Measurements from ENCODE around the gene TMEM212. TPM values are rescaled to one million over a fixed set of nuclear protein-coding genes. Genes with fewer than 3 reads are reported as not detected.
"Not testable (repeated sequence)": the region's sequence is repeated elsewhere in the genome, so short reads cannot be mapped to it uniquely, and the experiment has no call there.

Gene TMEM212
- polyA plus RNA-seq, 1 donor from 2014 or later: not detected

DNA sequence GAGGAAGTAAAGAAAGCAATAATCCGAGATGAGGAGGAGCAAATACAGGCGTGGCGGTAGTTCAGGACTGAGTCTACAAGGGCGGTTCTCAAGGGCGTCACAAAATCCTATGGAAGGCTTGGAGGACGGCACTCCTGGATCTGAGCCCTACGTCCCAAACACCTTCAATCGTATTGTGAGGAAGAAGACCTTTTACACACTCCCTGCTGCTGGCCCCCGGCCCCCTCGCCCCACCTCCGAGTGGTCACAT is 33.6 kb upstream of the TMEM212 start:
- peaks cover 0 to 7% (median 7%) of the 10 kb centered on the region in 3 donors for H3K4me1 Mint-ChIP-seq
- no peak overlapping the region for H3K27ac Mint-ChIP-seq
- H3K4me3 Mint-ChIP-seq: peak overlapping the region; percentile 16 to 81 (median 75)
- no peaks in the 10 kb centered on the region for H3K36me3 Mint-ChIP-seq
- peaks cover 0 to 2% (median 0%) of the 10 kb centered on the region in 3 donors for H3K9me3 Mint-ChIP-seq
- peaks cover 27% of the 10 kb centered on the region for H3K27me3 Mint-ChIP-seq

DNA sequence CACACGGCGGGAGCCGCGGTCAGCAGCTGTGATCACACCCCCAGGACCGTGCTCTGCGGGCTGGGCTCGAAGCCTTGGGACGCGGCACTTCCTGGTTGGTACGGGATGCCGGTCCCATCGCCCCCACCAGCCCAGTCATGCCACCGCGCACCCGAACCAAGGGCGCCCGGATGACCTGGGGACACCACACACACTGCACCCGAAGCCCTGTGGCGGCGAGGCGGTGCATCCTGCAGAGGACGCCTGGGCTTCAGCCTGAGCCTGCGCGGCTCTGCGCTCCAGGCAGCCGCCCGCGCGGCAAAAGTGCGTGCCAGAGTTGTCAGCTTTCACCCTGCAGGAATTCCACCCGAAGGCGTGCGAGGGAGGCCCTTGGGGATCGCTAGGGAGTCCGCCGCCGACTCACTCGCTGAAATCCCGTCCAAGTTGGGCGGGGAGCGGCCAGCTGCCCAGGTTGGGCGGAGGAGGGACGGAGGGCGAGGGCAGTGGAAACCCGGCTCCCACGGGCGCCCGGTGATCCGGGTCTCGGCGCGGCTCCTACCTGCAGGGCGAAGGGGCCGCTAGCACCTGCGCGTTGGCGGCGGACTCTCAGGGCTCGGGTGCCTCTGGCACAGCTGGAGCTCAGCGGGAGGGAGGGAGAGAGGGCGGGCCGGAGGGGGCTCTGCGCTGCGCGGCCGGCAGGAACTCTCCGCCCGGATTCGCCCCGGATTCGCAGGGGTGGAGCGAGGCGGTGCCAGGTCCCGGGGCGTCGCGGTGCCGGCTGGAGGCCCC is 33.1 kb upstream of the TMEM212 start, which contains the start of gene PLD1:
PLD1 (minus strand) TSS at position 623 of the 768 bp plus-strand sequence. CDS start 72,432 bp downstream, outside the sequence.
- H3K27me3 Mint-ChIP-seq: peaks cover 27% of the 10 kb centered on the region
- peaks cover 0 to 7% (median 7%) of the 10 kb centered on the region in 3 donors for H3K4me1 Mint-ChIP-seq
- H3K36me3 Mint-ChIP-seq: no peaks in the 10 kb centered on the region
- peak within 1 kb of the TSS; percentile 16 to 84 (median 76) for H3K4me3 Mint-ChIP-seq
- H3K27ac Mint-ChIP-seq: no peak within 1 kb of the TSS
- peaks cover 0 to 2% (median 0%) of the 10 kb centered on the region in 3 donors for H3K9me3 Mint-ChIP-seq

GRCh38 chr3:171810629-171811294 is 32.4 kb upstream of the TMEM212 start:
- Mint-ChIP-seq H3K27me3 (peaks cover 27% of the 10 kb centered on the region), H3K36me3 (no peaks in the 10 kb centered on the region), H3K27ac (no peak overlapping the region), H3K4me1 (peaks cover 0 to 7% (median 7%) of the 10 kb centered on the region in 3 donors), H3K9me3 (peaks cover 0 to 2% (median 0%) of the 10 kb centered on the region in 3 donors), H3K4me3 (peak overlapping the region in 3 of 4 donors; percentile 12 to 84 (median 55))

DNA sequence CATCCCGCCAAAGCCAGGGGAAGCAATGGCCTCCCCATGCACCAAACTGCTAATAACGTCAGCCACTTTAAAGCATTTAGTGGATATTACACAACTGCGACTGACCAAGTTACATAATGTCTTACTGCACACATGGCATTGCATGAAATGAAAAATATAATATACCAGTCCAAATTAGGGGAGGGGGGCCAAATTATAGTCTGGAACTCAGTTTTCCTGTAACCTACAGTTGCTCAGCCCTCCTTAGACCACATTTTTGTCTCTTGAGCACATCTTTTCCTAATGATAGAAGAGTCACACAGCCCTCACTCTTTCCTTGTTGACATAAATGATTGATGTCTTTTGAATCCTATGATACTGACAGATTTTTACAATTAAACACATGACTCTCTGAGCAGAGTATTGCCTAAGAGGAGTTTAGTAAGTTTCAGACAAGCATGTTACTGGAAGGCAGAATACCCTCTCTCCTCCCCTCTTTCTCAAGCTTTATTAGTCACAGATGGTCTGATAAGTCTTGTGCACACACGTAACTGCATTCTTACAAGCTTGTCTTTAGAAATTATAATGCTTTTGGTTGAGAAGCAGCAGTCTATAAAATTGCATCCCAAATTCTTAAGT is 31.7 kb upstream of the TMEM212 start:
- H3K27me3 Mint-ChIP-seq: peaks cover 27% of the 10 kb centered on the region
- H3K27ac Mint-ChIP-seq: no peak overlapping the region
- no peak overlapping the region for H3K4me3 Mint-ChIP-seq
- H3K36me3 Mint-ChIP-seq: no peaks in the 10 kb centered on the region
- H3K4me1 Mint-ChIP-seq: peaks cover 0 to 7% (median 7%) of the 10 kb centered on the region in 3 donors
- H3K9me3 Mint-ChIP-seq: peaks cover 0 to 2% (median 0%) of the 10 kb centered on the region in 3 donors

DNA sequence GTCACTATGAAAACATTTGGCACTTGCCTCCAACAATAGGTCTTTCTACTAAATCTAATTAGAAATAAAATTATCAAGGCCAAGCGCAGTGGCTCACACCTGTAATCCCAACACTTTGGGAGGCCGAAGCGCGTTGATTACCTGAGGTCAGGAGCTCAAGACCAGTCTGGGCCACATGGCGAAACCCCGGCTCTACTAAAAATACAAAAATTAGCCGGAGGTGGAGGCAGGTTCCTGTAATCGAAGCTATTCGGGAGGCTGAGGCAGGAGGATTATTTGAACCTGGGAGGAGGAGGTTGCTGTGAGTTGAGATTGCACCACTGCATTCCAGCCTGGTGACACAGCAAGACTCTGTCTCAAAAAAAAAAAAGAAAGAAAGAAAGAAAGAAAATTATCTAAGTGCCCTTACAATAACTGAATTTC is 31.2 kb upstream of the TMEM212 start:
- no peak overlapping the region for H3K27ac Mint-ChIP-seq
- H3K36me3 Mint-ChIP-seq: no peaks in the 10 kb centered on the region
- peaks cover 27% of the 10 kb centered on the region for H3K27me3 Mint-ChIP-seq
- peaks cover 0 to 2% (median 0%) of the 10 kb centered on the region in 3 donors for H3K9me3 Mint-ChIP-seq
- no peak overlapping the region for H3K4me3 Mint-ChIP-seq
- peaks cover 0 to 7% (median 7%) of the 10 kb centered on the region in 3 donors for H3K4me1 Mint-ChIP-seq

DNA sequence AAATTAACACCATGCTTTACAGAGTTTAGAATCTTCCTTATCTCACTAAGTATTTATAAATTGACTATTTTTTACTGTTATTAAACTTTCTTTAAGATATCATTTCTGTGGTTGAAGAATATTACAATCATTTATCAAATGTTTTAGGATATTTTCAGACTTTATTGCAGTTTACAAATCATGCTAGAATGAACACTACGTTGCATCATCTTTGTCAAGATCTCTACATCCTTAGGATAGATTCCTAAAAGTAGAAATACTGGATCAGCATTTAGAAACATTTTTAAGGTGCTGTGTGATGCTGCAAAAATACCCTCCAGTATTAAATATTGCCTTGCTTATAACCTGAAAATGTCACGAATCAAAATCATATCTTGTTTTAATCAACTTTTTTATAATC is 30.3 kb upstream of the TMEM212 start:
- Mint-ChIP-seq H3K9me3 (peaks cover 0 to under 1% (median 0%) of the 10 kb centered on the region in 3 donors), H3K4me1 (peaks cover 0 to 7% (median 7%) of the 10 kb centered on the region in 3 donors), H3K4me3 (no peak overlapping the region), H3K36me3 (no peaks in the 10 kb centered on the region), H3K27ac (no peak overlapping the region), H3K27me3 (peaks cover 26% of the 10 kb centered on the region)

DNA sequence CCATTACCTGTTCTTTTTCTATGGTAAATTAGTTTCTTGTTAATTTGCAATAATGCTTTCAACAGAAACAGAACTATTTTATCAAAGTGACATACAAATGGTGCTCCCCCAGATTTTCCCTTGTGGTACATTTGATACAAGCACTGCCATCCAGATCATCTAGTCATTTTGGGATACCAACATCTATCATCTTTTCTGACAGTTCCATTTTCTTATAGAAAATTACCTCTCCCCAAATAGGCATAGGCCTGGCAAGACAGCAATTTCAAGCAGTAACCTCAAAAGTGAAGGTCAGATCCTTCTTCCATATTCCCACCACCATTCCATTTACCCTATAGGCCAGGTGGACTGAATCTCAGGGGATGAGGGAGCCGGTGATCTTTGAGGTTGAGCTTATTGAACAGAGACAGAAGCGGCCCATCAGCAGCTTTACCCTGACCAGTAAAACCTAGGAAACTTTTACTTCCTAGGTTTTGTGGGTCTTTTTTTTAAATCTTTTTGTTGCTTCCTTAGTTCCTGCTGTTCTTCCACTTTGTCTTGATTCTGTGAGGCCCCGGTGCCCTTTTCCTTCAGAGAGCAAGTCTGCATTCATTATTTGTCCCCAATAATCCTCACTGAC is 29.8 kb upstream of the TMEM212 start:
- Mint-ChIP-seq H3K4me1 (peaks cover 0 to 7% (median 7%) of the 10 kb centered on the region in 3 donors), H3K9me3 (no peaks in the 10 kb centered on the region), H3K27ac (no peak overlapping the region), H3K27me3 (peaks cover 25% of the 10 kb centered on the region), H3K4me3 (no peak overlapping the region), H3K36me3 (no peaks in the 10 kb centered on the region)

- Mint-ChIP-seq H3K4me1 (peaks cover 0 to 7% (median 7%) of the 10 kb centered on the region in 3 donors), H3K27ac (no peak overlapping the region), H3K36me3 (no peaks in the 10 kb centered on the region), H3K4me3 (no peak overlapping the region), H3K9me3 (no peaks in the 10 kb centered on the region), H3K27me3 (peaks cover 24% of the 10 kb centered on the region)
Measured at GRCh38 chr3:171813897-171814460, 29.2 kb upstream of the TMEM212 start.

GRCh38 chr3:171814662-171815061 is 28.5 kb upstream of the TMEM212 start:
- not testable (repeated sequence) for H3K4me3 Mint-ChIP-seq, H3K27ac Mint-ChIP-seq, H3K9me3 Mint-ChIP-seq, H3K4me1 Mint-ChIP-seq, H3K36me3 Mint-ChIP-seq
- peaks cover 17% of the 10 kb centered on the region for H3K27me3 Mint-ChIP-seq

DNA sequence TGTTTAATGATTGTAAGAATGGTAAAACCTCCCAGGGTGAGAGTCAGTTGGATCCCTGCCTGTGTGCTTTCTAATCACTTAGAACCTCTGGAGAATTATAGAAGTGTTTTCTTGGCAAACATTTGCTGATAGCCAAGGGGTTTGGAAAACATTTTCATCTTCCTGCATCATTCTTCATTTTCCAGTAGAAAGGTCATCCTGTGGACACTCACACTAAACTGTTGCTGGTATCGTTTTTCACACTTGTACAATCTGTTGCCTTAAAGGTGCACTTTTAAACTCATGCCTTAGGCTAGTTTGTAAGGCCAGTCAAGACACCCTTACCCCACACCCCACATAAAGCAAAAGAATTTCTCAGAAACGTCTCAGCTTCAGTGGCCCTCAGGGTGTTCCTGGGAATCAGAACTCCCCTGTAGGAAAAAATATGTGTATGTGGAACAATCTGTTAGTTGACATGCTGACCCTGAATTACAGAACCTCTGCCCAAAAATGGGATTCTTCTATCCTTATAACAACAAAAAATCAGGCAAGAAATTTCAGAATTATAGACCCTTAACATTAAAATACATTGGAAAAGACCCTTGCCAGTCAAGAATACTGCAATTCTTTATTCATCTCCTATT is 27.1 kb upstream of the TMEM212 start:
- no peak overlapping the region for H3K4me3 Mint-ChIP-seq
- H3K27me3 Mint-ChIP-seq: peaks cover 8% of the 10 kb centered on the region
- H3K9me3 Mint-ChIP-seq: no peaks in the 10 kb centered on the region
- H3K36me3 Mint-ChIP-seq: no peaks in the 10 kb centered on the region
- no peaks in the 10 kb centered on the region for H3K4me1 Mint-ChIP-seq
- H3K27ac Mint-ChIP-seq: no peak overlapping the region

DNA sequence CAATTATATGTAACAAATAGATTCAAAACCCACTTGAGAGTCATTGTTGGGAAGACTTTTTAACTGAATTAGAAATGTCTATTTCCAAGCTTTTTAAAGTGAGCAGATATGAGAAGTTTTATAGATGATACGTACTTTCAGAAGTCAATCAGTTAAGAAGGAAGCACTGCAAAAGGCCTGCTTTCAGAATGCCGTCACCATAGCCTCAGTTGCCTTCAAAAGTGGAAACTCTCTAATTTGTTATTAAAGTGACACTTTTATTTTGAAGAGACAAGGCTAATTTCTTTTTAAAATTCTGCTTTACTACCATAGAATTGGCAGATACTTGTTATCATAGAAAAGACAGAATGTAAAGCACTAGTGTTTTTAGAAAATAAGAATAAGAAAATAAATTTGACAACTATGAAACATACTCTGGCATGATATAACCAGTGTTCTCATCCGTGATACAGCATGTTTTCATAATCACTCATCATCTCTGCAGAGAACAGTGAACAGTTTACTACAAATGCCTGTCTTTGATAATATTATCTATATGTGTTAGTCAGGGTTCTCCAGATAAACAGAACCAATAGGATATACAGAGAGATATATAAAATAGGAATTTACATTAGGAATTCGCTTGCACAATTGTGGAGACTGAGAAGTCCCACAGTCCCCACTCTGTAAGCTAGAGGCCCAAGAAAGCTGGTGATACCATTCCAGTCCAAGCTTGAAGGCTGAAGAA is 25.9 kb upstream of the TMEM212 start:
- H3K27me3 Mint-ChIP-seq: peaks cover 4% of the 10 kb centered on the region
- H3K4me3 Mint-ChIP-seq: no peak overlapping the region
- no peaks in the 10 kb centered on the region for H3K4me1 Mint-ChIP-seq
- no peak overlapping the region for H3K27ac Mint-ChIP-seq
- H3K36me3 Mint-ChIP-seq: no peaks in the 10 kb centered on the region
- H3K9me3 Mint-ChIP-seq: no peaks in the 10 kb centered on the region

GRCh38 chr3:171821044-171821443 is 22.1 kb upstream of the TMEM212 start:
- Mint-ChIP-seq H3K9me3 (no peaks in the 10 kb centered on the region), H3K4me1 (no peaks in the 10 kb centered on the region), H3K27me3 (no peaks in the 10 kb centered on the region), H3K4me3 (no peak overlapping the region), H3K27ac (no peak overlapping the region), H3K36me3 (no peaks in the 10 kb centered on the region)

GRCh38 chr3:171821778-171822358 is 21.3 kb upstream of the TMEM212 start:
- Mint-ChIP-seq H3K9me3 (peaks cover 0 to 2% (median 0%) of the 10 kb centered on the region in 3 donors), H3K4me1 (peaks cover 0 to 2% (median 0%) of the 10 kb centered on the region in 3 donors), H3K27me3 (no peaks in the 10 kb centered on the region), H3K36me3 (no peaks in the 10 kb centered on the region), H3K4me3 (no peak overlapping the region), H3K27ac (no peak overlapping the region)

Data from IgD-negative memory B cell (primary cell).